ENCODE results near the gene HIGD2B. TPM values are rescaled to one million over a fixed set of nuclear protein-coding genes. Genes with fewer than 3 reads are reported as not detected.

Gene HIGD2B
- total and polyA plus RNA-seq, 3 donors from 2014 or later = 2.2 to 10.2 (median 2.4) TPM

- Histone ChIP-seq H3K27ac (no peak overlapping the region), H3K9me3 (no peaks in the 10 kb centered on the region), H3K4me3 (no peak overlapping the region), H3K4me1 (no peaks in the 10 kb centered on the region), H3K27me3 (no peaks in the 10 kb centered on the region), H3K36me3 (ENCODE audit: low read depth, missing control alignments) (no peaks in the 10 kb centered on the region)
- TF ChIP-seq POLR2A (IDR thresholded peaks at IDR 0.05) (no peak), CTCF (IDR thresholded peaks at IDR 0.05) (no peak)
- intact Hi-C loops (cut with DNase I; ENCODE audit: low total_unique reads) = no loop called here
- DNase-seq = no peak
- WGBS, 2 donors = 91 to 93% methylated on average over 5 of the region's 5 CpGs
Measured at GRCh38 chr15:72698938-72699337, 13.0 kb upstream of the HIGD2B start.

- WGBS, 2 donors = 92% methylated on average over 5 of the region's 5 CpGs
- no peaks in the 10 kb centered on the region for H3K4me1 ChIP-seq
- no peak for DNase-seq
- no peaks in the 10 kb centered on the region for H3K9me3 ChIP-seq
- H3K36me3 ChIP-seq (ENCODE audit: low read depth, missing control alignments) = no peaks in the 10 kb centered on the region
- H3K4me3 ChIP-seq = no peak overlapping the region
- no peak overlapping the region for H3K27ac ChIP-seq
- TF ChIP-seq CTCF (IDR thresholded peaks at IDR 0.05) (no peak), POLR2A (IDR thresholded peaks at IDR 0.05) (no peak)
- intact Hi-C loops (cut with DNase I; ENCODE audit: low total_unique reads) = no loop called here
- H3K27me3 ChIP-seq = no peaks in the 10 kb centered on the region
Measured at GRCh38 chr15:72690938-72691337, 5.0 kb upstream of the HIGD2B start.

- no peak for TF ChIP-seq CTCF (IDR thresholded peaks at IDR 0.05)
- TF ChIP-seq POLR2A (IDR thresholded peaks at IDR 0.05) = no peak
- no peaks in the 10 kb centered on the region for H3K4me1 ChIP-seq
- H3K27me3 ChIP-seq = no peaks in the 10 kb centered on the region
- DNase-seq = no peak
- WGBS, 2 donors = 80 to 94% methylated on average over 5 of the region's 5 CpGs
- H3K4me3 ChIP-seq = no peak overlapping the region
- no peak overlapping the region for H3K27ac ChIP-seq
- no peaks in the 10 kb centered on the region for H3K36me3 ChIP-seq (ENCODE audit: low read depth, missing control alignments)
- intact Hi-C loops (cut with DNase I; ENCODE audit: low total_unique reads) = no loop called here
- no peaks in the 10 kb centered on the region for H3K9me3 ChIP-seq
Measured at GRCh38 chr15:72688697-72689096, 2.7 kb upstream of the HIGD2B start.

- intact Hi-C loops (cut with DNase I; ENCODE audit: low total_unique reads) = no loop called here
- H3K27me3 ChIP-seq = no peaks in the 10 kb centered on the region
- no peak for DNase-seq
- no peaks in the 10 kb centered on the region for H3K4me1 ChIP-seq
- WGBS, 2 donors = 19 to 21% methylated on average over 22 to 23 of the region's 23 CpGs
- TF ChIP-seq POLR2A (IDR thresholded peaks at IDR 0.05) (no peak), CTCF (IDR thresholded peaks at IDR 0.05) (peak in 1 of 3 experiments; percentile 15)
- H3K36me3 ChIP-seq (ENCODE audit: low read depth, missing control alignments) = no peaks in the 10 kb centered on the region
- peak overlapping the region; percentile 75 to 87 for H3K27ac ChIP-seq
- peak overlapping the region; percentile 52 to 74 for H3K4me3 ChIP-seq
- no peaks in the 10 kb centered on the region for H3K9me3 ChIP-seq
Measured at GRCh38 chr15:72685301-72685924, 569 bp downstream of the HIGD2B start.

- no peak for TF ChIP-seq POLR2A (IDR thresholded peaks at IDR 0.05)
- no peak for TF ChIP-seq CTCF (IDR thresholded peaks at IDR 0.05)
- no peaks in the 10 kb centered on the region for H3K9me3 ChIP-seq
- DNase-seq = no peak
- H3K27me3 ChIP-seq = no peaks in the 10 kb centered on the region
- WGBS, 2 donors = 93 to 94% methylated on average over 3 of the region's 3 CpGs
- H3K36me3 ChIP-seq (ENCODE audit: low read depth, missing control alignments) = no peaks in the 10 kb centered on the region
- no peak overlapping the region for H3K4me3 ChIP-seq
- H3K27ac ChIP-seq = no peak overlapping the region
- no peaks in the 10 kb centered on the region for H3K4me1 ChIP-seq
- intact Hi-C loops (cut with DNase I; ENCODE audit: low total_unique reads) = no loop called here
Measured at GRCh38 chr15:72682772-72683171, 3.2 kb downstream of the HIGD2B start.

Data from testis (tissue), 3 donors.